ENCODE measurements around the gene SLC9A5.

Gene SLC9A5

GRCh38 chr16:67248401-67249177 lies at the start of gene SLC9A5:
TSS of gene SLC9A5 (plus strand) at chr16:67248979. CDS start at chr16:67249015, 36 bp downstream.
- FAIRE-seq = no peak

- no peak for FAIRE-seq
These were observed 49.6 kb upstream of the SLC9A5 start, which contains the start of gene ELMO3 for GRCh38 chr16:67199011-67199807. TSS of gene ELMO3 (plus strand) at chr16:67199131. CDS start at chr16:67199327, 196 bp downstream.

- no peak for FAIRE-seq
These were observed 49.0 kb upstream of the SLC9A5 start for GRCh38 chr16:67199808-67200198.

- FAIRE-seq = no peak
These were observed 48.3 kb upstream of the SLC9A5 start for GRCh38 chr16:67200491-67200890.

- no peak for FAIRE-seq
These were observed 47.1 kb upstream of the SLC9A5 start for GRCh38 chr16:67201411-67202345.

GRCh38 chr16:67202426-67202825 lies 46.4 kb upstream of the SLC9A5 start:
- no peak for FAIRE-seq

GRCh38 chr16:67202956-67203493 lies 45.8 kb upstream of the SLC9A5 start:
- no peak for FAIRE-seq

- no peak for FAIRE-seq
These were observed 44.7 kb upstream of the SLC9A5 start for GRCh38 chr16:67204076-67204475.

- no peak for FAIRE-seq
These were observed 42.5 kb upstream of the SLC9A5 start for GRCh38 chr16:67206129-67206837.

GRCh38 chr16:67206838-67207248 lies 41.9 kb upstream of the SLC9A5 start:
- no peak for FAIRE-seq

- FAIRE-seq = no peak
These were observed 41.3 kb upstream of the SLC9A5 start for GRCh38 chr16:67207249-67208091.

- no peak for FAIRE-seq
These were observed 40.5 kb upstream of the SLC9A5 start for GRCh38 chr16:67208154-67208896.

- FAIRE-seq = no peak
These were observed 39.2 kb upstream of the SLC9A5 start for GRCh38 chr16:67209565-67209964.

GRCh38 chr16:67210069-67210937 lies 38.5 kb upstream of the SLC9A5 start:
- FAIRE-seq = no peak

GRCh38 chr16:67211674-67212073 lies 37.1 kb upstream of the SLC9A5 start:
- no peak for FAIRE-seq

- FAIRE-seq = no peak
These were observed 36.0 kb upstream of the SLC9A5 start for GRCh38 chr16:67212766-67213165.

GRCh38 chr16:67213197-67214019 lies 35.4 kb upstream of the SLC9A5 start:
- no peak for FAIRE-seq

- no peak for FAIRE-seq
These were observed 33.1 kb upstream of the SLC9A5 start for GRCh38 chr16:67215706-67216105.

Measured in colon (tissue), 2 donors.